GM12878 (cell line): Measurements from ENCODE around the gene BLOC1S6. TPM values are rescaled to one million over a fixed set of nuclear protein-coding genes. Genes with fewer than 3 reads are reported as not detected.

Source experiments
- CBX5 ChIP-seq: sonication (generic); IDR thresholded peaks from 2 replicates; pipeline ENCODE4 v1.6.1; 2016; ENCODE audit warnings: low read depth, moderate library complexity, mild to moderate bottlenecking, inconsistent platforms
- FOXK2 ChIP-seq: fragments of 450-650 bp; IDR thresholded peaks from 2 replicates; pipeline ENCODE4 v1.6.1; 2017; ENCODE audit warnings: mild to moderate bottlenecking, moderate library complexity
- IRF4 ChIP-seq: IDR thresholded peaks from 2 replicates; pipeline ENCODE4 v1.6.1; 2011; ENCODE audit warnings: low read depth, low read length
- IRF5 ChIP-seq: fragments of 450-650 bp; IDR thresholded peaks from 2 replicates; pipeline ENCODE4 v1.6.1; 2017; ENCODE audit warnings: borderline replicate concordance
- MEF2A ChIP-seq: IDR thresholded peaks from 2 replicates; pipeline ENCODE4 v1.6.1; 2011; ENCODE audit warnings: low read depth, mild to moderate bottlenecking, low read length, moderate library complexity; ENCODE audit not compliant: insufficient read depth
- MXI1 ChIP-seq: fragments of 150-350 bp; IDR thresholded peaks from 2 replicates; pipeline ENCODE4 v1.6.1; 2011; ENCODE audit warnings: low read depth, mild to moderate bottlenecking, inconsistent platforms, low read length, improper control_type of control experiment
- PAX5 ChIP-seq: IDR thresholded peaks from 2 replicates; pipeline ENCODE4 v1.6.1; 2011; ENCODE audit warnings: low read depth, low read length, borderline replicate concordance
- PML ChIP-seq: IDR thresholded peaks from 2 replicates; pipeline ENCODE4 v1.6.1; 2012; ENCODE audit warnings: low read length, inconsistent platforms
- RAD21 ChIP-seq: IDR thresholded peaks from 2 replicates; pipeline ENCODE4 v1.6.1; 2011; ENCODE audit warnings: mild to moderate bottlenecking, low read depth, low read length, moderate library complexity; ENCODE audit not compliant: insufficient read depth
- SIN3A ChIP-seq: IDR thresholded peaks from 2 replicates; pipeline ENCODE4 v1.6.1; 2012; ENCODE audit warnings: low read depth, low read length, improper control_type of control experiment
- SKIL ChIP-seq: fragments of 450-650 bp; IDR thresholded peaks from 2 replicates; pipeline ENCODE4 v1.6.1; 2017; ENCODE audit warnings: mild to moderate bottlenecking, low read depth, inconsistent platforms; ENCODE audit not compliant: poor library complexity, severe bottlenecking
- SMARCA5 ChIP-seq: fragments of 450-650 bp; IDR thresholded peaks from 2 replicates; pipeline ENCODE4 v1.6.1; 2017; ENCODE audit warnings: mild to moderate bottlenecking
- SMC3 ChIP-seq: IDR thresholded peaks from 2 replicates; pipeline ENCODE4 v1.6.1; 2011; ENCODE audit warnings: low read length, improper control_type of control experiment, borderline replicate concordance
- TBL1XR1 ChIP-seq: IDR thresholded peaks from 2 replicates; pipeline ENCODE4 v1.6.1; 2012; ENCODE audit warnings: low read depth, low read length, improper control_type of control experiment
- TCF12 ChIP-seq: IDR thresholded peaks from 2 replicates; pipeline ENCODE4 v1.6.1; 2011; ENCODE audit warnings: low read depth, mild to moderate bottlenecking, low read length
- TCF3 ChIP-seq: IDR thresholded peaks from 2 replicates; pipeline ENCODE4 v1.6.1; 2012; ENCODE audit warnings: low read depth, mild to moderate bottlenecking, low read length, borderline replicate concordance; ENCODE audit not compliant: insufficient read depth
- TCF7 ChIP-seq: IDR thresholded peaks from 2 replicates; pipeline ENCODE4 v1.6.1; 2014; ENCODE audit warnings: antibody characterized with exemption, borderline replicate concordance
- ZNF622 ChIP-seq: fragments of 450-650 bp; IDR thresholded peaks from 2 replicates; pipeline ENCODE4 v1.6.1; 2017; ENCODE audit warnings: mild to moderate bottlenecking, inconsistent platforms
- ZSCAN29 ChIP-seq: fragments of 450-650 bp; IDR thresholded peaks from 2 replicates; pipeline ENCODE4 v1.6.1; 2017; ENCODE audit warnings: mild to moderate bottlenecking, moderate library complexity
- ZZZ3 ChIP-seq: IDR thresholded peaks from 2 replicates; pipeline ENCODE4 v1.6.1; 2011; ENCODE audit warnings: low read depth; ENCODE audit not compliant: control insufficient read depth, insufficient read length
- polyA plus RNA-seq, 11 experiments: library from polyadenylated mRNA; depleted of rRNA in 4 of 11; unstranded in 6 of 11; stranded (reverse) in 5 of 11; fragments of >200 nt; fragmentation: Nextera tagmentation in 4 of 11; fragmentation: Illumina TruSeq in 1 of 11; extraction: Ambion mirVana in 4 of 11; extraction: Trizol in 1 of 11; gene quantifications; 1 replicate in 1 of 11; 2 replicates in 10 of 11; pipeline versions ENCODE4 v1.2.1 to v1.2.3, GENCODE V29; 2011 to 2016; ENCODE audit warnings: inconsistent platforms in 2 of 11, missing spikeins in 2 of 11, low read depth in 1 of 11
- total RNA-seq, 4 experiments: library from RNA; depleted of rRNA in 3 of 4; stranded (reverse); fragments of >200 nt in 3 of 4; fragmentation: Illumina TruSeq in 1 of 4; extraction: Trizol in 1 of 4; gene quantifications; 2 replicates each; pipeline versions ENCODE4 v1.2.1 to v1.2.3, GENCODE V29; 2013 to 2021
- TF ChIP-seq, protein P1 (sequence below): fragments of 450-650 bp; IDR thresholded peaks from 2 replicates; pipeline ENCODE4 v1.6.1; 2016; ENCODE audit warnings: mild to moderate bottlenecking
- TF ChIP-seq, protein P2 (sequence below): fragments of 450-650 bp; IDR thresholded peaks from 2 replicates; pipeline ENCODE4 v1.6.1; 2016; ENCODE audit warnings: mild to moderate bottlenecking, moderate library complexity, borderline replicate concordance
- TF ChIP-seq, protein P3 (sequence below): IDR thresholded peaks from 2 replicates; pipeline ENCODE4 v1.6.1; 2012; ENCODE audit warnings: low read depth, low read length, improper control_type of control experiment

BLOC1S6 gene
- total and polyA plus RNA-seq, 10 of the 15 experiments (the other 5 are each of a cell fraction or from before 2014, with no cell fraction given) = 13.5 to 48.8 (median 32.7) TPM

DNA sequence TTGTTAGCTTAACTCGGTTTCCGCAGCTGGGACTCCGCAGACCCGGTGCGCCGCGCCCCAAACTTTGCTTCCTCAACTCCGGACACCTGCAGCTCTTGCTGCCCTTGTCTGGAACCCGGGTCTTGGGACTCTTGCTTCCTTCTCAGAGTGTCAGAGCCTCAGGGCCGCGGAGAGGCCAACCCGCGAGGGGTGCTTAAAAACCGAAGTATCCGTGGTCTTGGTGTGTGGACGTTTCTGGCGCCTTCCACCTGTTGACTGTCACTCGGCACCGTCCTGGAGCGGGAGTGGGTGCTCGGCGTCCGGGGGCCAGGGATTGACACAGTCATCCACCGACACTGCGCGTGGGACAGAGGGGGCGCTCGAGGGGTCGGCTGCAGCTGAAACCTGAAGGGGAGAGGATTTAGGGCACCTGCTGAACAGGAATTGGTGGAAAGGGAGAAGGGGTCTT, 48.0 kb downstream of the BLOC1S6 start (continued):
- TF ChIP-seq, protein P1, sequence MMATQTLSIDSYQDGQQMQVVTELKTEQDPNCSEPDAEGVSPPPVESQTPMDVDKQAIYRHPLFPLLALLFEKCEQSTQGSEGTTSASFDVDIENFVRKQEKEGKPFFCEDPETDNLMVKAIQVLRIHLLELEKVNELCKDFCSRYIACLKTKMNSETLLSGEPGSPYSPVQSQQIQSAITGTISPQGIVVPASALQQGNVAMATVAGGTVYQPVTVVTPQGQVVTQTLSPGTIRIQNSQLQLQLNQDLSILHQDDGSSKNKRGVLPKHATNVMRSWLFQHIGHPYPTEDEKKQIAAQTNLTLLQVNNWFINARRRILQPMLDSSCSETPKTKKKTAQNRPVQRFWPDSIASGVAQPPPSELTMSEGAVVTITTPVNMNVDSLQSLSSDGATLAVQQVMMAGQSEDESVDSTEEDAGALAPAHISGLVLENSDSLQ = peak; percentile 78
- 0 out of 2 replicates have a peak, but pooled peaks have one; percentile 6 for TF ChIP-seq CBX5
- 0 out of 2 replicates have a peak, but pooled peaks have one; percentile 33 for TF ChIP-seq MXI1
- TF ChIP-seq ZSCAN29 = peak; percentile 65
- TF ChIP-seq ZZZ3 = no peak
- peak; percentile 67; the same call in 1 of the 2 replicates for TF ChIP-seq SMARCA5
- no peak for TF ChIP-seq IRF5
- 0 out of 2 replicates have a peak, but pooled peaks have one; percentile 6 for TF ChIP-seq RAD21
- no peak for TF ChIP-seq TCF7
- no peak for TF ChIP-seq TBL1XR1
- no peak for TF ChIP-seq SMC3
- TF ChIP-seq SKIL = peak; percentile 32
- TF ChIP-seq TCF3 = 0 out of 2 replicates have a peak, but pooled peaks have one; percentile 37
- no peak for TF ChIP-seq PML
- no peak for TF ChIP-seq MEF2A
- TF ChIP-seq PAX5 = no peak
- TF ChIP-seq, protein P2, sequence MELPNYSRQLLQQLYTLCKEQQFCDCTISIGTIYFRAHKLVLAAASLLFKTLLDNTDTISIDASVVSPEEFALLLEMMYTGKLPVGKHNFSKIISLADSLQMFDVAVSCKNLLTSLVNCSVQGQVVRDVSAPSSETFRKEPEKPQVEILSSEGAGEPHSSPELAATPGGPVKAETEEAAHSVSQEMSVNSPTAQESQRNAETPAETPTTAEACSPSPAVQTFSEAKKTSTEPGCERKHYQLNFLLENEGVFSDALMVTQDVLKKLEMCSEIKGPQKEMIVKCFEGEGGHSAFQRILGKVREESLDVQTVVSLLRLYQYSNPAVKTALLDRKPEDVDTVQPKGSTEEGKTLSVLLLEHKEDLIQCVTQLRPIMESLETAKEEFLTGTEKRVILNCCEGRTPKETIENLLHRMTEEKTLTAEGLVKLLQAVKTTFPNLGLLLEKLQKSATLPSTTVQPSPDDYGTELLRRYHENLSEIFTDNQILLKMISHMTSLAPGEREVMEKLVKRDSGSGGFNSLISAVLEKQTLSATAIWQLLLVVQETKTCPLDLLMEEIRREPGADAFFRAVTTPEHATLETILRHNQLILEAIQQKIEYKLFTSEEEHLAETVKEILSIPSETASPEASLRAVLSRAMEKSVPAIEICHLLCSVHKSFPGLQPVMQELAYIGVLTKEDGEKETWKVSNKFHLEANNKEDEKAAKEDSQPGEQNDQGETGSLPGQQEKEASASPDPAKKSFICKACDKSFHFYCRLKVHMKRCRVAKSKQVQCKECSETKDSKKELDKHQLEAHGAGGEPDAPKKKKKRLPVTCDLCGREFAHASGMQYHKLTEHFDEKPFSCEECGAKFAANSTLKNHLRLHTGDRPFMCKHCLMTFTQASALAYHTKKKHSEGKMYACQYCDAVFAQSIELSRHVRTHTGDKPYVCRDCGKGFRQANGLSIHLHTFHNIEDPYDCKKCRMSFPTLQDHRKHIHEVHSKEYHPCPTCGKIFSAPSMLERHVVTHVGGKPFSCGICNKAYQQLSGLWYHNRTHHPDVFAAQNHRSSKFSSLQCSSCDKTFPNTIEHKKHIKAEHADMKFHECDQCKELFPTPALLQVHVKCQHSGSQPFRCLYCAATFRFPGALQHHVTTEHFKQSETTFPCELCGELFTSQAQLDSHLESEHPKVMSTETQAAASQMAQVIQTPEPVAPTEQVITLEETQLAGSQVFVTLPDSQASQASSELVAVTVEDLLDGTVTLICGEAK = no peak
- TF ChIP-seq, protein P3, sequence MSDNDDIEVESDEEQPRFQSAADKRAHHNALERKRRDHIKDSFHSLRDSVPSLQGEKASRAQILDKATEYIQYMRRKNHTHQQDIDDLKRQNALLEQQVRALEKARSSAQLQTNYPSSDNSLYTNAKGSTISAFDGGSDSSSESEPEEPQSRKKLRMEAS = no peak
- TF ChIP-seq FOXK2 = no peak
- no peak for TF ChIP-seq TCF12
- TF ChIP-seq ZNF622 = no peak
- peak; percentile 51; the same call in 1 of the 2 replicates for TF ChIP-seq SIN3A
- TF ChIP-seq IRF4 = 0 out of 2 replicates have a peak, but pooled peaks have one; percentile 3
